CD14-positive monocyte (primary cell): Measurements from ENCODE around the gene IL22RA1. TPM values are rescaled to one million over a fixed set of nuclear protein-coding genes. Genes with fewer than 3 reads are reported as not detected.

Experiments used
- DNase-seq, 3 donors: peaks; one replicate each; pipeline ENCODE4 v3.0.0-alpha.2; 2011 to 2022
- H2AFZ ChIP-seq: 2 replicates; pipeline ENCODE4 v1.6.0; 2012; ENCODE audit warnings: mild to moderate bottlenecking, low read depth, low read length, inconsistent platforms; ENCODE audit not compliant: insufficient read depth, poor library complexity, severe bottlenecking
- H3K27ac ChIP-seq, 2 donors: 1 replicate in 1 of 2; 2 replicates in 1 of 2; pipeline ENCODE4 v1.5.1; 2012 to 2013; ENCODE audit warnings: low read length in 2 of 2, control low read depth in 1 of 2, inconsistent platforms in 1 of 2, low read depth in 1 of 2, mild to moderate bottlenecking in 1 of 2
- H3K27me3 ChIP-seq, 2 donors: one replicate each; pipeline versions ENCODE4 v1.6.0 to v1.6.1; 2011 to 2013; ENCODE audit warnings: low read length in 2 of 2; ENCODE audit not compliant: control insufficient read depth in 2 of 2, insufficient read depth in 2 of 2
- H3K36me3 ChIP-seq, 2 donors: replicated peaks in 1 of 2; 1 replicate in 1 of 2; 2 replicates in 1 of 2; pipeline versions ENCODE4 v1.5.1 to v1.6.1; 2012 to 2013; ENCODE audit warnings: low read length in 2 of 2, control low read depth in 1 of 2, inconsistent platforms in 1 of 2, mild to moderate bottlenecking in 1 of 2; ENCODE audit not compliant: insufficient read depth in 2 of 2, control insufficient read depth in 1 of 2
- H3K4me1 ChIP-seq, 2 donors: 1 replicate in 1 of 2; 2 replicates in 1 of 2; pipeline versions ENCODE4 v1.5.1 to v1.6.1; 2012 to 2013; ENCODE audit warnings: low read length in 2 of 2, control low read depth in 1 of 2, inconsistent platforms in 1 of 2, mild to moderate bottlenecking in 1 of 2, moderate library complexity in 1 of 2; ENCODE audit not compliant: insufficient read depth in 2 of 2, control insufficient read depth in 1 of 2
- H3K4me2 ChIP-seq: replicated peaks from 2 replicates; pipeline ENCODE3; 2012; ENCODE audit warnings: low read length, moderate library complexity, mild to moderate bottlenecking; ENCODE audit not compliant: poor library complexity, severe bottlenecking; ENCODE audit errors: extremely low read depth
- H3K4me3 ChIP-seq, 3 experiments: fragments of 200-600 bp in 1 of 3; sonication (generic) in 1 of 3; replicated peaks in 1 of 3; 1 replicate in 2 of 3; 2 replicates in 1 of 3; pipeline ENCODE4 v1.5.1; 2011 to 2013; ENCODE audit warnings: low read length in 3 of 3, mild to moderate bottlenecking in 3 of 3, control low read depth in 2 of 3, low read depth in 2 of 3, inconsistent platforms in 1 of 3, moderate library complexity in 1 of 3
- H3K79me2 ChIP-seq: 2 replicates; pipeline ENCODE4 v1.6.0; 2012; ENCODE audit warnings: mild to moderate bottlenecking, control low read depth, inconsistent platforms, low read length, moderate library complexity; ENCODE audit not compliant: insufficient read depth
- H3K9ac ChIP-seq: 2 replicates; pipeline ENCODE4 v1.6.0; 2017; ENCODE audit warnings: low read length, mild to moderate bottlenecking; ENCODE audit not compliant: insufficient read depth, poor library complexity, severe bottlenecking
- H3K9me3 ChIP-seq, 2 donors: replicated peaks in 1 of 2; 1 replicate in 1 of 2; 2 replicates in 1 of 2; pipeline versions ENCODE4 v1.5.1 to v1.6.1; 2012 to 2013; ENCODE audit warnings: low read length in 2 of 2, control low read depth in 1 of 2; ENCODE audit not compliant: control insufficient read depth in 1 of 2, insufficient read depth in 1 of 2
- H4K20me1 ChIP-seq: 2 replicates; pipeline ENCODE4 v1.6.0; 2012; ENCODE audit warnings: mild to moderate bottlenecking, low read length, control low read depth, moderate library complexity; ENCODE audit not compliant: insufficient read depth
- H3K27ac Mint-ChIP-seq, 7 donors: one replicate each; pipeline ENCODE4 v1.8.0; 2020; ENCODE audit warnings: mild to moderate bottlenecking in 7 of 7, mixed read lengths in 7 of 7, moderate library complexity in 6 of 7, inconsistent platforms in 2 of 7
- H3K27me3 Mint-ChIP-seq, 3 donors: one replicate each; pipeline ENCODE4 v1.8.0; 2021 to 2022; ENCODE audit warnings: low read depth in 3 of 3, mild to moderate bottlenecking in 3 of 3, mixed read lengths in 3 of 3, moderate library complexity in 3 of 3, inconsistent platforms in 1 of 3
- H3K36me3 Mint-ChIP-seq, 2 donors: one replicate each; pipeline ENCODE4 v1.8.0; 2020; ENCODE audit warnings: mixed read lengths in 2 of 2, inconsistent platforms in 1 of 2, mild to moderate bottlenecking in 1 of 2
- H3K4me1 Mint-ChIP-seq: one replicate; pipeline ENCODE4 v1.8.0; 2020; ENCODE audit warnings: mild to moderate bottlenecking, mixed read lengths
- H3K4me3 Mint-ChIP-seq, 2 donors: one replicate each; pipeline ENCODE4 v1.8.0; 2020; ENCODE audit warnings: mild to moderate bottlenecking in 2 of 2, mixed read lengths in 2 of 2, moderate library complexity in 1 of 2
- H3K9me3 Mint-ChIP-seq, 7 donors: one replicate each; pipeline ENCODE4 v1.8.0; 2020 to 2022; ENCODE audit warnings: mixed read lengths in 7 of 7, mild to moderate bottlenecking in 6 of 7, moderate library complexity in 6 of 7, inconsistent platforms in 2 of 7
- CTCF ChIP-seq: fragments of 200-600 bp; IDR thresholded peaks from one replicate; pipeline ENCODE4 v1.8.0; 2022; ENCODE audit warnings: antibody characterized with exemption, mild to moderate bottlenecking
- WGBS: methylation state at CpG from one replicate; pipeline ENCODE4 v1.1.5; 2013; ENCODE audit warnings: missing lambda C conversion rate; ENCODE audit not compliant: insufficient coverage; 5-methylcytosine and 5-hydroxymethylcytosine counted together
- intact Hi-C, 2 donors: fragments of 100-400 bp; cut with micrococcal nuclease; formaldehyde crosslinking; loops; one replicate each; pipeline versions ENCODE4 v1.15.0 to v1.15.1; 2023
- polyA plus RNA-seq, 3 donors: library from polyadenylated mRNA; depleted of rRNA in 1 of 3; unstranded in 2 of 3; stranded (reverse) in 1 of 3; fragments of 300-500 nt in 2 of 3; fragments of >200 nt in 1 of 3; fragmentation: Illumina TruSeq in 2 of 3; gene quantifications; 1 replicate in 2 of 3; 2 replicates in 1 of 3; pipeline ENCODE4 v1.2.3, GENCODE V29; 2012 to 2021

IL22RA1 gene
- polyA plus RNA-seq, 3 donors: not detected

- Histone ChIP-seq H3K27me3 (peaks cover 0 to 2% of the 10 kb centered on the region in 2 donors), H4K20me1 (no peaks in the 10 kb centered on the region), H3K4me2 (no peak overlapping the region), H3K4me1 (no peaks in the 10 kb centered on the region), H2AFZ (no peak overlapping the region), H3K27ac (no peak overlapping the region), H3K4me3 (no peak overlapping the region), H3K36me3 (no peaks in the 10 kb centered on the region), H3K79me2 (no peaks in the 10 kb centered on the region), H3K9ac (no peak overlapping the region), H3K9me3 (no peaks in the 10 kb centered on the region)
- WGBS: 100% methylated on average over 1 of the region's 1 CpG
- no peak for DNase-seq
- intact Hi-C loops: no loop called here
- Mint-ChIP-seq H3K27ac (peak overlapping the region in 1 of 7 donors; percentile 28), H3K9me3 (no peaks in the 10 kb centered on the region), H3K36me3 (no peaks in the 10 kb centered on the region), H3K4me3 (no peak overlapping the region), H3K4me1 (peaks cover 12% of the 10 kb centered on the region), H3K27me3 (peaks cover 9 to 25% (median 16%) of the 10 kb centered on the region in 3 donors)
- no peak for TF ChIP-seq CTCF
Observed at GRCh38 chr1:24109166-24109483, 33.8 kb downstream of the IL22RA1 start.

- intact Hi-C loops: no loop called here
- WGBS: 88% methylated on average over 19 of the region's 22 CpGs
- Mint-ChIP-seq H3K4me1 (peaks cover 12% of the 10 kb centered on the region), H3K27ac (no peak overlapping the region), H3K27me3 (peaks cover 8 to 24% (median 16%) of the 10 kb centered on the region in 3 donors), H3K9me3 (no peaks in the 10 kb centered on the region), H3K4me3 (no peak overlapping the region), H3K36me3 (no peaks in the 10 kb centered on the region)
- Histone ChIP-seq H3K27ac (no peak overlapping the region), H3K4me3 (no peak overlapping the region), H3K4me2 (no peak overlapping the region), H3K9ac (no peak overlapping the region), H3K27me3 (peaks cover 0 to 2% of the 10 kb centered on the region in 2 donors), H2AFZ (no peak overlapping the region), H4K20me1 (no peaks in the 10 kb centered on the region), H3K9me3 (no peaks in the 10 kb centered on the region), H3K36me3 (no peaks in the 10 kb centered on the region), H3K79me2 (no peaks in the 10 kb centered on the region), H3K4me1 (no peaks in the 10 kb centered on the region)
- no peak for TF ChIP-seq CTCF
- DNase-seq: no peak
Observed at GRCh38 chr1:24108334-24109165, 34.4 kb downstream of the IL22RA1 start.
